Measurements from ENCODE around the gene BAIAP3. TPM values are rescaled to one million over a fixed set of nuclear protein-coding genes. Genes with fewer than 3 reads are reported as not detected.
A peak's percentile ranks its signal among the peaks of the same experiment; 100 is the strongest.

BAIAP3 gene
- total RNA-seq, 1 experiment from 2014 or later, result 6.8 TPM

- Mint-ChIP-seq H3K9me3 (no peaks in the 10 kb centered on the region; a peak in 1 of 5 replicates), H3K4me3 (peak overlapping the region; percentile 80 to 85), H3K4me1 (peaks cover 18 to 19% of the 10 kb centered on the region in 2 experiments), H3K36me3 (ENCODE audit: insufficient read depth in 1 of 3, low read depth in 3 of 3) (peaks cover 3 to 14% (median 4%) of the 10 kb centered on the region in 3 experiments), H3K27ac (peak overlapping the region in 2 of 3 experiments; percentile 7 to 92; a peak in 2 of 7 replicates), H3K27me3 (ENCODE audit: low read depth) (no peaks in the 10 kb centered on the region; the same call in 1 of the 2 replicates)
- WGBS (ENCODE audit: extremely low coverage, insufficient read length, low lambda C conversion rate), result no CpG with 5 or more reads among the region's 25 CpGs
- Histone ChIP-seq H3K27me3 (ENCODE audit: insufficient read depth, low read length) (no peaks in the 10 kb centered on the region), H3K14ac (ENCODE audit: insufficient read depth, low read length) (peak overlapping the region; percentile 76; the same call in 1 of the 2 replicates), H2AFZ (ENCODE audit: low read length) (no peak overlapping the region), H4K91ac (ENCODE audit: insufficient read length, low read depth, low read length) (no peak overlapping the region), H2BK120ac (ENCODE audit: low read depth, low read length, poor library complexity, severe bottlenecking) (no peak overlapping the region), H4K20me1 (ENCODE audit: control insufficient read depth, insufficient read depth, insufficient read length) (no peaks in the 10 kb centered on the region), H3K18ac (ENCODE audit: insufficient read length, low read depth, low read length) (no peak overlapping the region), H3T11ph (ENCODE audit: low read length) (no peak overlapping the region), H2BK5ac (ENCODE audit: insufficient read length, low read length) (no peak overlapping the region), H3K23ac (ENCODE audit: insufficient read length, low read depth, low read length) (no peak overlapping the region), H2BK20ac (ENCODE audit: low read depth, low read length, poor library complexity, severe bottlenecking) (no peak overlapping the region), H3K4me2 (ENCODE audit: insufficient read depth, insufficient read length, low read length) (peak overlapping the region; percentile 89), H3K9ac (ENCODE audit: extremely low read depth, insufficient read length, low read length) (peak overlapping the region; percentile 54), H2BK12ac (ENCODE audit: insufficient read length, low read depth, low read length) (no peak overlapping the region), H3K27ac (ENCODE audit: insufficient read length, low read depth, low read length) (no peak overlapping the region), H4K8ac (replicated peaks; ENCODE audit: insufficient read length, low read depth, low read length) (no peak overlapping the region), H3K4ac (ENCODE audit: low read depth, low read length) (no peak overlapping the region), H3K9me3 (ENCODE audit: control insufficient read depth, low read depth, low read length) (no peaks in the 10 kb centered on the region), H3K4me1 (ENCODE audit: insufficient read depth, low read length) (no peaks in the 10 kb centered on the region), H3K23me2 (ENCODE audit: insufficient read length, low read depth, low read length, poor library complexity, severe bottlenecking) (peaks cover 20% of the 10 kb centered on the region), H3K56ac (ENCODE audit: insufficient read length, low read depth, low read length) (no peak overlapping the region), H3K79me1 (ENCODE audit: insufficient read depth, low read depth, low read length, poor library complexity, severe bottlenecking) (peaks cover 5% of the 10 kb centered on the region), H3K79me2 (ENCODE audit: insufficient read depth, low read length) (peaks cover 3% of the 10 kb centered on the region; the same call in 1 of the 2 replicates), H2BK15ac (ENCODE audit: low read depth, low read length) (no peak overlapping the region), H4K5ac (ENCODE audit: insufficient read length, low read depth, low read length) (no peak overlapping the region), H2AK5ac (ENCODE audit: insufficient read length, low read length) (no peak overlapping the region)
- no peak for DNase-seq
- no peak for TF ChIP-seq CTCF (conservative IDR thresholded peaks at IDR 0.05)
These were observed 44.8 kb downstream of the BAIAP3 start for GRCh38 chr16:1378087-1378803.

All from H9 (cell line).